Measurements from ENCODE around the gene TMEM183A. TPM values are rescaled to one million over a fixed set of nuclear protein-coding genes. Genes with fewer than 3 reads are reported as not detected.

The TMEM183A gene
- total and polyA plus RNA-seq, 2 of the 4 experiments (the other 2 are of a cell fraction) = 56.8 to 63.1 TPM

DNA sequence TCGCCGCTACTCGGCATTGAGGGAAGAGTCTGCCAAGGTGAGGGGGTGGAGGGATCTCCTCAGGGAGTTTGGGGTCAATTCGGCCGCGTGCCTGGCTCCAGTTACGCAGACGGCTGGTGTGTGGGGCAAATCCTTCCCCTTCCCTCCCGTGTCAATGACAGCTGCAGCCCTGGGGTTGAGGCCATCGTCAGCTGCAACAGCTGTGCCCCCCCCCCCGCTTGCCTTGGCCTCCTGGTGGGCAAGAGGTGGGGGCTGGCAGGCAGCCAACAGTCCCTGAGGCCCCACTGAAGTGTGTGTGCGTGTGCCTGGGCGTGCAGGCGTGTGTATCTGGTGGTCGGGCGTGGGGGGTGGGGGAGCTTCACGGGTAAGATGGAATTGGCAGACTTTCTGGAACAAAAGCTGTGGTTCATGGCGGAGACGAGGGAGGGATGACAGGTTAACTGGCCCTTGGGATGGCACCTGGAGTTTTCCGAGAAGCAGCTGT is 44.7 kb downstream of the TMEM183A start:
- H2BK15ac ChIP-seq (ENCODE audit: low read depth, low read length) = no peak overlapping the region
- in situ Hi-C loops (cut with MboI; ENCODE audit: low sequenced_read_pairs) (no loop called here), dilution Hi-C loops (cut with HindIII; ENCODE audit: low sequenced_read_pairs, unreplicated experiment) (no loop called here), intact Hi-C loops (cut with micrococcal nuclease) (no loop called here)
- H4K8ac ChIP-seq (ENCODE audit: low read depth in 2 of 2, low read length in 2 of 2) = no peak overlapping the region
- DNase-seq (no peak), ATAC-seq (ENCODE audit: low read depth) (no peak)
- H3K4me1 ChIP-seq (ENCODE audit: control insufficient read depth, insufficient read depth, low read length) = peaks cover 5% of the 10 kb centered on the region
- no peak overlapping the region for H4K91ac ChIP-seq (ENCODE audit: insufficient read depth, low read depth, low read length)
- H3K9me1 ChIP-seq (ENCODE audit: insufficient read depth, low read length) = peaks cover 6% of the 10 kb centered on the region
- H3K4me3 ChIP-seq (ENCODE audit: insufficient read depth, low read depth, low read length) = no peak overlapping the region
- no peak overlapping the region for H2BK120ac ChIP-seq (ENCODE audit: low read depth, low read length)
- ChIA-PET POLR2A (ENCODE audit: unreplicated experiment) (no interaction called here), CTCF (interaction anchor here (1.6 kb wide), 1 partner anchor 13 kb away, joined by 5 read pairs; no protein-coding TSS in a partner anchor)
- no TSS peak for BruUV-seq (replicated peaks)
- no peaks in the 10 kb centered on the region for H4K20me1 ChIP-seq (ENCODE audit: insufficient read depth, low read length)
- no peak overlapping the region for H2AFZ ChIP-seq (replicated peaks; ENCODE audit: low read length, poor library complexity)
- H3K79me1 ChIP-seq (ENCODE audit: low read depth in 1 of 2, low read length in 2 of 2) = no peaks in the 10 kb centered on the region
- no peak overlapping the region for H4K5ac ChIP-seq (ENCODE audit: low read depth, low read length)
- no peak overlapping the region for H3K9ac ChIP-seq (ENCODE audit: low read depth, low read length)
- H3K27me3 ChIP-seq (ENCODE audit: control insufficient read depth, insufficient read depth, low read length) = peaks cover 3% of the 10 kb centered on the region; the same call in 1 of the 2 replicates
- H2BK5ac ChIP-seq (ENCODE audit: low read depth, low read length, poor library complexity, severe bottlenecking) = no peak overlapping the region
- 60% methylated on average over 8 of the region's 20 CpGs; no CpG with 5 or more reads in 1 of the 2 experiments for WGBS, 2 experiments (ENCODE audit: extremely low coverage in 2 of 2, insufficient read length in 1 of 2)
- no peak overlapping the region for H3K18ac ChIP-seq (ENCODE audit: low read depth, low read length)
- peaks cover 19% of the 10 kb centered on the region for H3K36me3 ChIP-seq (ENCODE audit: control insufficient read depth, insufficient read depth, low read length)
- H3K23ac ChIP-seq (ENCODE audit: low read depth, low read length) = no peak overlapping the region
- H3K27ac ChIP-seq (ENCODE audit: insufficient read depth, low read length) = no peak overlapping the region
- no peak overlapping the region for H2BK20ac ChIP-seq (ENCODE audit: low read depth, low read length)
- no peak overlapping the region for H3K4ac ChIP-seq (ENCODE audit: low read depth, low read length)
- no peak overlapping the region for H3K56ac ChIP-seq (ENCODE audit: extremely low read depth, insufficient read depth, low read length)
- no peak overlapping the region for H2AK5ac ChIP-seq (ENCODE audit: low read depth, low read length)
- H2AK9ac ChIP-seq (replicated peaks; ENCODE audit: low read depth, low read length, poor library complexity) = no peak overlapping the region
- TF ChIP-seq, protein P1, sequence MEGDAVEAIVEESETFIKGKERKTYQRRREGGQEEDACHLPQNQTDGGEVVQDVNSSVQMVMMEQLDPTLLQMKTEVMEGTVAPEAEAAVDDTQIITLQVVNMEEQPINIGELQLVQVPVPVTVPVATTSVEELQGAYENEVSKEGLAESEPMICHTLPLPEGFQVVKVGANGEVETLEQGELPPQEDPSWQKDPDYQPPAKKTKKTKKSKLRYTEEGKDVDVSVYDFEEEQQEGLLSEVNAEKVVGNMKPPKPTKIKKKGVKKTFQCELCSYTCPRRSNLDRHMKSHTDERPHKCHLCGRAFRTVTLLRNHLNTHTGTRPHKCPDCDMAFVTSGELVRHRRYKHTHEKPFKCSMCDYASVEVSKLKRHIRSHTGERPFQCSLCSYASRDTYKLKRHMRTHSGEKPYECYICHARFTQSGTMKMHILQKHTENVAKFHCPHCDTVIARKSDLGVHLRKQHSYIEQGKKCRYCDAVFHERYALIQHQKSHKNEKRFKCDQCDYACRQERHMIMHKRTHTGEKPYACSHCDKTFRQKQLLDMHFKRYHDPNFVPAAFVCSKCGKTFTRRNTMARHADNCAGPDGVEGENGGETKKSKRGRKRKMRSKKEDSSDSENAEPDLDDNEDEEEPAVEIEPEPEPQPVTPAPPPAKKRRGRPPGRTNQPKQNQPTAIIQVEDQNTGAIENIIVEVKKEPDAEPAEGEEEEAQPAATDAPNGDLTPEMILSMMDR (conservative IDR thresholded peaks at IDR 0.05; ENCODE audit: low read depth, low read length) = no peak
- no peak for TF ChIP-seq FOS (IDR thresholded peaks at IDR 0.05; ENCODE audit: low read depth, low read length)
- no peak for TF ChIP-seq RCOR1 (IDR thresholded peaks at IDR 0.05; ENCODE audit: insufficient replicate concordance, low read length)
- TF ChIP-seq BHLHE40 (IDR thresholded peaks at IDR 0.05; ENCODE audit: low read depth, low read length) = no peak
- no peak for TF ChIP-seq NFE2L2 (IDR thresholded peaks at IDR 0.05; ENCODE audit: low read depth, low read length)
- TF ChIP-seq MAZ (IDR thresholded peaks at IDR 0.05; ENCODE audit: borderline replicate concordance, low read depth, low read length) = no peak
- TF ChIP-seq RAD21 (IDR thresholded peaks at IDR 0.05; ENCODE audit: low read length) = no peak
- no peak for TF ChIP-seq MXI1 (IDR thresholded peaks at IDR 0.05; ENCODE audit: borderline replicate concordance, low read depth, low read length)
- no peak for TF ChIP-seq MAFK (IDR thresholded peaks at IDR 0.05; ENCODE audit: low read depth, low read length)
- TF ChIP-seq, protein P2, sequence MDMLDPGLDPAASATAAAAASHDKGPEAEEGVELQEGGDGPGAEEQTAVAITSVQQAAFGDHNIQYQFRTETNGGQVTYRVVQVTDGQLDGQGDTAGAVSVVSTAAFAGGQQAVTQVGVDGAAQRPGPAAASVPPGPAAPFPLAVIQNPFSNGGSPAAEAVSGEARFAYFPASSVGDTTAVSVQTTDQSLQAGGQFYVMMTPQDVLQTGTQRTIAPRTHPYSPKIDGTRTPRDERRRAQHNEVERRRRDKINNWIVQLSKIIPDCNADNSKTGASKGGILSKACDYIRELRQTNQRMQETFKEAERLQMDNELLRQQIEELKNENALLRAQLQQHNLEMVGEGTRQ (IDR thresholded peaks at IDR 0.05; ENCODE audit: low read depth, low read length) = no peak
- TF ChIP-seq, protein P3, sequence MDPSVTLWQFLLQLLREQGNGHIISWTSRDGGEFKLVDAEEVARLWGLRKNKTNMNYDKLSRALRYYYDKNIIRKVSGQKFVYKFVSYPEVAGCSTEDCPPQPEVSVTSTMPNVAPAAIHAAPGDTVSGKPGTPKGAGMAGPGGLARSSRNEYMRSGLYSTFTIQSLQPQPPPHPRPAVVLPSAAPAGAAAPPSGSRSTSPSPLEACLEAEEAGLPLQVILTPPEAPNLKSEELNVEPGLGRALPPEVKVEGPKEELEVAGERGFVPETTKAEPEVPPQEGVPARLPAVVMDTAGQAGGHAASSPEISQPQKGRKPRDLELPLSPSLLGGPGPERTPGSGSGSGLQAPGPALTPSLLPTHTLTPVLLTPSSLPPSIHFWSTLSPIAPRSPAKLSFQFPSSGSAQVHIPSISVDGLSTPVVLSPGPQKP (IDR thresholded peaks at IDR 0.05; ENCODE audit: borderline replicate concordance, low read depth, low read length) = no peak
- TF ChIP-seq POLR2A (IDR thresholded peaks at IDR 0.05; ENCODE audit: low read depth, low read length) = no peak
- TF ChIP-seq RFX5 (IDR thresholded peaks at IDR 0.05; ENCODE audit: low read depth, low read length) = no peak
- TF ChIP-seq CEBPB (IDR thresholded peaks at IDR 0.05; ENCODE audit: low read depth, low read length) = no peak
- TF ChIP-seq CHD1 (IDR thresholded peaks at IDR 0.05; ENCODE audit: low read depth, low read length) = no peak
- TF ChIP-seq SMC3 (IDR thresholded peaks at IDR 0.05; ENCODE audit: low read depth, low read length) = no peak
- H3K4me2 ChIP-seq (ENCODE audit: low read depth, low read length) = no peak overlapping the region
- no peak overlapping the region for H3K14ac ChIP-seq (replicated peaks; ENCODE audit: low read depth, low read length)
- no peaks in the 10 kb centered on the region for H3K9me3 ChIP-seq (ENCODE audit: control insufficient read depth, insufficient read depth, low read length)
